Fibroblast of skin of left quadriceps (primary cell): ENCODE data around the gene EVX1.

Experiments used
- DNase-seq, 2 experiments: peaks; one replicate each; pipeline ENCODE4 v3.0.0-alpha.2; 2013; ENCODE audit warnings: low read depth in 2 of 2

EVX1 gene

DNA sequence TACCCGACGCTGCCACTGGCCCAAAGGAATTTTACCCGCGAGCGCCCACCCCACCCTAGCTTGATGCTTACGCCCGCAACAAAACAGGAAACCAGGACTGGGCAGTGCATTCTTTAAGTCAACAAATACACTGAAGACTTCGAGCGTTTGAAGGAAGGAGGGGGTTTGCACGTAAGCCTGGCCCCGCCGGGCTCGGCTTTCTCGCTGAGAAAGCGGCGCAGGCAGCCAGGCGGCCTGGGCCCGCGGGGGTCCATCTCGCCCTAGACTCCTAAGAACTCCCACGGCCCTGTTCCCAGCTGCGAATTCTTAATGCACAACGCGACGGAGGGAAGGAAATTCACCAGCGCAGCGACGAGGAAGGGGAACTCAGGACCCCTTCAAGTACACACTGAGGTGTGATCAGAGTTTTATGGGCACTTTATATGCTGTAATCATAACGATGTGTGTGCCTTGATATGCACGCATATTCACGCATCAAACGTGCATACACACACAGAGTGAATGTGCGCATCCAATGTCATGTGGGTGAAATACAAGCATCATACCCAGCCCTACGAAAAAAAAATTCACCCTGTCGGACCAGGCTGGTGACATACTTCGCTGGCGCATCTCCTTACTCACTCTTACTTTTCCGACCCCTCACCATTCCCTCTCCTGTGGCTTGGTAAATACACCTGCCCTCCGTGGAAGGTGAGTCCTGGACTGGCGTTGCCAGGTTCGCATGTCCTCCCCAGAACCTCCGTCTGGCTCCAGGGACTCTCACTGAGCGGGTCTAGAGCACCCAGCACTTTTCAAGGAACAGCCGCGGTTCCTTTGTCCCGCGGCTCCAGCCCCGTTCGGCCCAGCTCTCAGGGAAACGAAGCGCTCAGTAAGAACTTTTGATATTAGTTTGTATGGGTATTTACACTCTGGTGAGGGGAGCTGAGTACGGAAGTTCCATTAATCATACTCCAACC lies 37.0 kb upstream of the EVX1 start:
- no peak for DNase-seq

DNA sequence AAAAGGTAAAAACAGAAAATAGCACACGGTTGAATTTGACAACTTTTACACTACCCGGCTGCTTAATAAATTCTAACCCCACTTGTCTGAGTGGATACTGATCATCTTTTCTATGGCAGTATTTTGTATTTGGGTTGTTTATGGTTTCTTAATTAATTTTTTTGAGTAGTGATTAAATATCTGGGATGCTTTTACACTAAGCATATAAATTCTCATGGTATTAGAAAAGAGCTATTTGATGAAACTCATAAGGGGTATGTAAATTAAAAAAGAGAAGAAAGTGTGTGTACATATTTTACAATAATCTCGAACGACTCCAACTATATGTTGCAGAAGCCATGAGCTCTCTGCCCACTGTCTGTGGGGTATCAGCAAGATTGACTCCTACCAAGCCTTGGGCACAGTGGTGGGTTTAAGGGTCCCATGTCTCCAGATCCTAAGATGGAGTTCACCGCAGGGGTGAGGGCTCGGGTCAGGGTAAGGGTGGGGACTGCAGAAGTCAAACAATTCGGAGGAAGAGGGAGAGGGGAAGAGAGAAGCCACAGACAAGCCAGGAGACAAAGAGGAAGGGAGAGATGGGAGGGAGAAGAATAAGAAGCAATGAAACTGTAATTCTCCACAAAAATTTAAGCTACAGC lies 35.1 kb upstream of the EVX1 start:
- DNase-seq, result no peak

DNA sequence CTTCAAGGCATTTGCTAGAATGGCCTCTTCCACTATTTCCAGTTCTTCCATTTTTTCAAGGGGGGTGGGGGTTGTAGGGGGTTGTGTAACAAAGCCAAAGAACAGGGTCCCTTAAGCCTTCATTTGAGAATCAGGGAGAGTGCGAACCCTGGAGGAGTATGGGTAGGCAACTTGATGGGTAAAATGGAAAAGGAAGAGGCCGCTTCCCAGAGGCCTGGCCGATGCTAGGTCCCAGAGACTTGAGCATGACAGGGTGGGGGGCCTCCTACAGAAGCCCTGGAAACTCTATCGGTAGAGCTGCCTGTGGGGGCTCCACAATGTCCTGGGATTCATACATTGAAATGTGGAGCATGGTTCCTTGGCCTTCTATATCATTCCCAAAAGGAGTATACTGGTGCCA lies 33.6 kb upstream of the EVX1 start:
- no peak for DNase-seq

DNA sequence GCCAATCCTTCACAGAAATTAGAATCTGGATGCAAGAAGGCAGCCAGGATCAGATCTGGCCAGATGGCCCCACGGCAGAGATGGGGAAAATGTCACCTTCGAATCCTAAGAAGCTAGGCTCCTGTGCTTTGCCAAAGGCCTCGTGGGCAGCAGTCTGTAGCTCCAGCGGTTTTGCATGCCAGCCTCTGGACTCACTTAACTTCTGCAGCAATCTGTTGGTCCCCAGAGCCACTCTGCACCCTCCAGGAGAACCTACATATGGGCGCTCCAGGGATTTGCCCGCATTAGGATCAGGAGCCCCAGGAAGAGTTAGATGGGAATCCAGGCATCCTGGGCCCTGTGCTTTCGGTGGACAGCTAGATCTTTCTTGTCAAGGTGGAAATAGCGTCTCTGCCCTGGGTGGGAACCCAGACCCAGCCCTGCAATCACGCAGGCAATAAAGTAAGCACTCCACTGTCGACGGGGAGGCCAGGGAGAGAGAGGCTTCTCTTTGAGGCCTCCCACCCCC lies 32.6 kb upstream of the EVX1 start:
- DNase-seq, result no peak

DNA sequence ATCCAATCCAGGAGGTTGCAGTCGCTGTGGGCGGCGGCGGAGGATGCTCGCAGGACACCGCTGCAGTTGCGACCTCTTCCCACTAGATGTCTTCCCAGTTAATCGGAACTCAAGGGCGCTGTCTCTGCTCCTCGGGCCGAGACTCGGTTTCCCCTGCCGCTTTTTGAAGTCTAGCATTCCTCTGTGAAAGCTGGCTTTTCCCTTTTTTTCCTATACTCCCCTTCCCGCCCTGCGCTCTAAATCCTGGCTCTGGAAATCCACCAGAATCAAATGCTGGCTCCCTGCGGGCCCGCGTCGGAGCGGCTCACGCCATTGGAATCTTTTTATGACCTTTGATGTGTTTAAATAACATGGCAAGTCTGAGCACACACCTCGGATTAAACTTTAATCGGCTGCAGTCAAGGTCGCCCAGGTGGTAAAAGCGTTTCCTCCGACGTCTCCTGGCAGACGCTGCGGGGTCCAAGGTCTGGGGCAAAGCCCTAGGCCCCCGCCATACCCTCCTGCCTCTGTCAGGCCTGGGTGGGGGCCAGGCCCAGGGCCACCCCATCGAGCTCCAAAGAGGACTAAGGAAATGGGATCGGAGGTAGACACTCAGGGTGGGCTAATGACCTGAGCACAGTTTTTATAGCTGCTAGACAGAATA lies 32.0 kb upstream of the EVX1 start:
- no peak for DNase-seq

DNA sequence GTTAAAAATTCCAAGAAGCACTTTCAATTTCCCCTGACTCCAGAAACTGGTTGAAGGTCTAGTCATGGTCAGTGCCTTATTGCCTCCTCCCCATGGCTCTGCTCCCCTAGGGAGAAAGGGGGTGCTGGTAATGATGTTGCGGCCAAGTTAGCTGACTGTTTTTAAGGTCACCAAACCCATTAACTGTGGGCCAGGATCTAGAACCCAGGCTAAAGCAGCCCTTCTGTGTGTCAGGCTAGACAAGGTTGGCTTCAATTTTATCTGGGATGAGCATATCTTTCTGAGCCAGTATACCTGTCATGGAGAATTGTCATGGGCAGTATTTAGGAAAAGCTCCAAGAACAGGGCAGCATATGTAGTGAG lies 31.5 kb upstream of the EVX1 start:
- no peak for DNase-seq

DNA sequence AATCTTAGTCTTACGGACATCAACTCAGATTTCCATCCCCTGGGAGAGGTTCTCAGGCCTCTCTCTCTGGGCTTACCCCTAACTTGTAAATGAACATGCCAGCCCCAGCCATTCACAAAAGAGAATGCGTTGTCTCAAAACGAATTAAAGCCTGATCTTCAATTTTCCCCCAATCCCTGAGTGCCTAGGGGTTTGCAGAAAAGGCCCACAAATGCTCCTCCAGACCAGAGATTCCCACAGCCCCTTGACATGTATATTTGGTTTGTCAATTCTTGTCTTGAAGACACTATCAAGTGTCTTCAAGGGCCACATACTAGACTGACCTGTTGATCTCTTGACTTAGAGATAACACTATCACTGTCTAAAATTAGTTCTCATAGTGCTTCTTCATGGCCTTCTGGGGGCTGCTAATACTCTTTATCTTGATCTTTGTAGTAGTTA lies 30.8 kb upstream of the EVX1 start:
- no peak for DNase-seq

DNA sequence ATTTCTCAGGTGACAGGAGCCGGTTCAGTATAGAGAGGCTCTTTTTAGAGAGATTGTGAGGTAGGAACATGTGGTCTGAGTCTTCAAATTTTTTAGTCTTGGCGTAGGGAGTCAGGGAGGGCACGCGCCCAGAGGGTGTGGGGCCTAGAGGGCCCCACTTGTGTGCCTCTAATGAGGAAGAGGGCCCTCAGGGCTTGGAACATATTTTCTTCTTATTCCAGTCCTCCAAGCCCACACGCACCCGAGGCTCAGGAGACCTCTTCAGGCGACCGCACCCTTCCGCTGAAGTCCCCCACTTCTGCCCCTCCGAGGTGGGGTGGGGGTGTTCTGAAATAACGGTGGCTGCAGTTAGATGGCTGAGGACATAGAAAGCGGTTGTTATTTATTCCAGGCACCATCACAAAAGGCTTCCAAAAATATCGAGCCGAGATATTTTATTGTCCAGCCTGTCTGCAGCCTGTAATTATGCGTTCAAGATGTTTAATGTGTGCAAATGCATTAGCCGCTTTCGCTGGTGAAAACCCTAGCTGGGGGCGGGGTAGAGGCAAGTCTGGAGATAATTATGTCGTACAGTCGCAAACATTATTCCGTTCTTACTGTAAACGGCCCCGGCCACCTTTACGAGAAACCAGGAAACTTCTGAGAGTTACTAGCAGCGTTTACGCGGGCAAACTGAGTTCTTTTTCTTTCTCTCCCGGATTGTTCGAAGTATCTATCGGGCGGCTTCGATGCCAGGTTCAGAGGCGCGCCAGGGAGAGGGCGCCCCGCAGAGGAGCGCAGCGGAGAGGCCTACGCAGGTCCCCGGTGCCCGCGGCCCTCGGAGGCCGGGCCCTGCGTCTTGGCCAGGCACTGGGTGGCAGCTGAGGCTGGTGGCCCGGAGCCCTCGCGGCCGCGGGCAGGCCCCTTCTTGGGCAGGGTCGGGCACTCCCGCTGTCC lies 29.8 kb upstream of the EVX1 start:
- DNase-seq, result peak in 1 of 2 experiments; percentile 20

DNA sequence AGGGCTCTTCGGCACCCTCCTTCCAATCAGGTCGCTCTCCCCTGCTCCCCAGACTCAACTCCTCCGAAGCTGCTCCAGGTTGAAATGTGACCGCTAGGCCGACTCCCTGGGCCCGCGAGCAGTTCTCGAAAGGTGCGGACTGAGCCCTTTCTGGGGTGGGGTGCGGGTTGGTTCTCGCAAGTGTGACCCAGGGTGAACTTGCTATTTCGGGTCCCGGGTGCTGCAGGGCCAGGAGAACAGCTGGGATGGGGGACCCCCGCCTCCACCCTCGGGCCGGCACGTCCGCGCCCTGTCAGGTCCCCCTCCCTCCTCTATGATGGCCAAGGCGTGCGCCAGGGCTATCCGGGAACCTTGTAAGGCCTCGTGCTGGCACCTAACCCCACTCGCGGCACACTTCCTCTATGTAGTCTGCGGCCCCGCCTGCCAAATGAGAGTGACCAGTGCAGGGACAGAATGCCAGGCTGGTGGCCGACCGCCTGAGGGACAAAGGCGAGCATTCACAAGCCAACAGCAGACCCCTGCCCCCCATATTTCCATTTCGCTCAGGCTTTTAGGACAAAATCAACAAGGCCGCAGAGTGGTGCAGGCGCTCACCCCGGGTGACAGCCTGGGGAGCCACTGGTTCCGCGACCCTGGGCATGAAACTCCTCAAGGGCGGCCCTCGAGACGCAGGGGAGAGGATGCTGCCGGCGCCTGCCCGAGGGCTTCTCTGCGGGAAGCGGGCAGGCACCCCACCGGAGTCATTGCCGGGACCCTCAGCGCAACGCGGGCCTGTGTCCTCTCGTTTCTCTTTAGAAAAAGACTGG lies 29.0 kb upstream of the EVX1 start:
- DNase-seq, result no peak

DNA sequence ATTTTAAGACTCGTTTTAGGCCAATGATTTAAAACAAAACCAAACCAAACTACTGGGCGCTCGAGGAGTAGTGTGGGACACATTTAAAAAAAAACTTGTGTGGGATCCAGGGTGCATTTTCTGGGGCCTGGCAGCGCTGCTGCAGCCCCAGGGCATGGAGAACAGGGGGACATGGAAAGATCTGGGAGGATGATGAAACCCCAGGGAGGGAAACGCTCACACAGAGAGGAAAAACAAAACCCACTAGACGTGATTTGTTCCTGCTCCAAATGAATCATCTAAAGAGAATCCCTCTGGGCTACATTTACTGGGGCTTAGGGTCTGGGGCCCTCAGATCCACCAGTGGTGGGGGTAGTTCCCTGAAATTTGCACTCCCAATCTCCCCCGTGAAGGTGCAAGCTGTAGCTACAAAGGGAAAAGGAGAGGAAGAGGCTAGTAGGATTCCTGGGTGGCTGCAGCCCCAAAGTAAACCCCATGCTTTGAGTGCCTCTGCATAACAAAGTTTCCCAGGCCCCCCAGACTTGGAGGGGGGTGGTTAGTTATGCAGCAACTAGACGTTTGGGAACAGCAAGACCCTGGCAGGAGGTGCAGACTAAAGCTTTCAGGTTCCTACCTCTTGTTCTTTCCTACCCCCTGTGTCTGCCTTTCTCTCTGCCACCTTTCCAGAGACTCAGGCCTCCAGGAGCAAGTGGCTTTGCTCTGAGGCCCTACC lies 28.2 kb upstream of the EVX1 start:
- DNase-seq, result no peak

DNA sequence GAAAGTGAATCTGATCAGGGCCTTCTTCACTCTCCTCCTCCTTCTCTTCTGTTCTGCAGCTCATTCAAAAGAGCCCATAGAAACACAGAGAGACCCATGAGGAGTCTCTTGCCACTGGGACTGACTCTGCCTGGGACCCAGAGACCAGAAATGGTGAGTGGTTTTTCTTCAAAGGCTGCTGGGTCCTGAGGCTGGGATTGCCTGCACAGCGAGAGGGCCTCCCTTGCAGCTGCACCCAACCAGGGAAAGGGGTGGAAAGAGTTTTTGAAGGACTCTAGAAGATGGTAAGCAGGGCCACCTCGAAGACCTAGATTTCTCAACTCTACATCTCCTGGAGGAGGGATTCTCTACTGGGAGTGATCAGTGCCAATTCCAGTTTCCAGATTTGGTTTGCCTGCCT lies 27.2 kb upstream of the EVX1 start:
- no peak for DNase-seq

DNA sequence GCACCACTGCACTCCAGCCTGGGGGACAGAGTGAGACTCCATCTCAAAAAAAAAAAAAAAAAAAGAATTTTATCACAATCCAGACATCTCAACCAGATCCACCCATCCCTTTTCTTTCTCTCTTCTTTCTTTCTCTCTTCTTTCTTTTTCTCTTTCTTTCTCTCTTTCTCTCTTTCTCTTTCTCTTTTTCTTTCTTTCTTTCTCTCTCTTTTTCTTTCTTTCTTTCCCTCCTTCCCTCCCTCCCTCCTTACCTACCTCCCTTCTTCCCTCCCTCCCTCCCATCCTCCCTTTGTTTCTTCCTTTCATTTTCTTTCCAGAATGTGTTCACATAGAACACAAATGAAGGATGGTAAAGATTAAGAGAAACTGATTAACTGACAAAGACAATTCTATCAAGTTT lies 24.7 kb upstream of the EVX1 start:
- no peak for DNase-seq

DNA sequence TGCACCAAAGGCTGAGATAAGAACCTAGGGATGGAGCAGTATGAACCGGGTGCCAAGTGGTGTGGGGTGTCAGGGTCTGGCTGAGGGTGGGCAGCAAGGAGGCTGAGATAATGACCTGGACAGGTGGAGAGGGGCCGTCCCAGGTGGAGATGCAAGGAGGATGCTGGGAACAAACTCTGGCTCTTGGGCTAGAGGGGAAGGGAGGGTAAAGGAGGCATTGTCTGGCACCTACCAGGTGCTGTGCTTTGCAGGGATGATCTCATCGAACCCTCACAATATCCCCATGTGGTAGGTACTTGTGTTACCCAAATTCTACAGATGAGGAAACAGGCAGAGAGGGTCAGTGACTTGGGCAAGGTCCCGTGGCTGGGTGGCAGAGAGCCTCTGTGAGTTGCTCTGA lies 22.8 kb upstream of the EVX1 start:
- DNase-seq, result no peak

DNA sequence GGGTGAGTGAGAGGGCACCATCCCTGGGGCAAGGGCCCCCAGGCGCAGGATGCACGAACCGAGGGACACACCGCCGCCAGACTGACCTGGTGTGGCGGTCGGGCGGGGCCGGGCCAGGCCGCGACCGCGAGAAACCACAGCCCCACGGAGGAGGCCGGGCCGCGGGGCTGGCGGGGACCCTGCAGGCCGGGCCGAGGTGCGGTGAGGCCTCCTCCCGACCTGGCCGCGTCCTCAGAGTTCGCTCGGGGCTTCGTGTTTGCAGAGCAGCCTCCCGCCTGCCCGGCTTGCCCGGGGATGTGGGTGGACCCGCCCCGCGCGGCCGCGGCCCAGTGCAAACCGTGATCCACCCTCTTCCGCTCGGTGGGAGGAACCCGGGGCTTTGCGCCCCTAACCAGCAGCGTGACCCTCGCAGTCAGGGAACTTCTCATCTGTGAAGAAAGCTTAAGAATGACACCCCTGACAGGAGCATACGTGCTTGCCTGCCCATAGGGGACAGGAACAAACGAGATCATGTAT lies 22.1 kb upstream of the EVX1 start:
- DNase-seq, result no peak

DNA sequence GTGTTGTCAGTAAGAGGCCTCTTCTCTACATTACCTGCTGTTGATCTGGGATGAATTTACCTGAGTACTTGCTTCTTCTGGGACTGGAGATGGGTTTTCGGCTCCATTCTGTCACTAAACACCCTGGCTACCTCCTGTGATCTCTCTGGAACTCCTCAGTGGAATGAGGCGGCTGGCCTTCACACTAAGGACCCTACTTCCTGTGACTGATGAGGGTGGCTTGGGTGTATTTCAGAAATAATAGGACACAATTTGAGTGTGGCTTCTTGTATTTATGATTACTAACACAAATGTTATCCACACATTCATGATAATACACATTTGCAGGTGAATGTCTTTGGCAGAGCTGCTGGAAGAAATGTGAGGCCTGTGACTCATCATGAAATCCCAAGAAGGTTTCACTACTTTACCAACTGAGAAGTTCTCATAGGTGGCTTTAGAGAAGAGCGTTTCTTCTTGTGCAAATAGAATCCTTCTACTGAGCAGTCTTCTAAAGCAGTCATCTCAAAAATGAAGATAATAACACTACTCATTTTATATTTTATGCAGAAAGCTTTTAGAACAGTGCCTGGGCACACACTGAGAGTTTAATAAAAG lies 21.3 kb upstream of the EVX1 start:
- DNase-seq, result no peak

DNA sequence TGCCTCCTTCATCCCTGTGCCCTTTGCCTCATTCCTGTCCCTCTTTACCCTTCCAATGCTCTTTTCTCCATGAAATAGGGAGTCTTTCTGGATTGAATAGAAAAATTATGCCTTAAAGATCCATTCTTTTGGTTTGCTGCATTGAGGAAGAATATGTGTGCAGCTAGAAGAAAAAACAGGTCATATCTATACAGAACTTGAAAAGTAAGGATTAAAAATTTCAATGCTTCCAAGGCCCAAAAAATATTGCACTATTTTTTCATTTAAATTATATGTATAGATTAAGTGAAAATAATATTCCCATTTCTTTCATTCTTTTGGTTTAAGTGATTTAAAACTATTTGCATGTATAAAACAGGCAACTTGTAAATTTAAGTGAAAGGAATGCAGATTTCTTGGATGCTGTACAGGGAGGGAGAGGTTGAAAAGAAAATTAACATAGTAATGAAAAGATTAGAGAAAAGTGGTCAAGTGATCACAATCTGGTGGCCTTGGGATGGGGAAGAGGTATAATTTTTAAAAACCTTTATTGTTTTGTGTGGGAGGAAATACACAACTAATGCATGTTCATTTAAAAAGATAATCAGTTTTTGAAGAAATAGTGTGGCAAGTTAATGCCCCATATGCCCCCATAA lies 18.5 kb upstream of the EVX1 start:
- no peak for DNase-seq

DNA sequence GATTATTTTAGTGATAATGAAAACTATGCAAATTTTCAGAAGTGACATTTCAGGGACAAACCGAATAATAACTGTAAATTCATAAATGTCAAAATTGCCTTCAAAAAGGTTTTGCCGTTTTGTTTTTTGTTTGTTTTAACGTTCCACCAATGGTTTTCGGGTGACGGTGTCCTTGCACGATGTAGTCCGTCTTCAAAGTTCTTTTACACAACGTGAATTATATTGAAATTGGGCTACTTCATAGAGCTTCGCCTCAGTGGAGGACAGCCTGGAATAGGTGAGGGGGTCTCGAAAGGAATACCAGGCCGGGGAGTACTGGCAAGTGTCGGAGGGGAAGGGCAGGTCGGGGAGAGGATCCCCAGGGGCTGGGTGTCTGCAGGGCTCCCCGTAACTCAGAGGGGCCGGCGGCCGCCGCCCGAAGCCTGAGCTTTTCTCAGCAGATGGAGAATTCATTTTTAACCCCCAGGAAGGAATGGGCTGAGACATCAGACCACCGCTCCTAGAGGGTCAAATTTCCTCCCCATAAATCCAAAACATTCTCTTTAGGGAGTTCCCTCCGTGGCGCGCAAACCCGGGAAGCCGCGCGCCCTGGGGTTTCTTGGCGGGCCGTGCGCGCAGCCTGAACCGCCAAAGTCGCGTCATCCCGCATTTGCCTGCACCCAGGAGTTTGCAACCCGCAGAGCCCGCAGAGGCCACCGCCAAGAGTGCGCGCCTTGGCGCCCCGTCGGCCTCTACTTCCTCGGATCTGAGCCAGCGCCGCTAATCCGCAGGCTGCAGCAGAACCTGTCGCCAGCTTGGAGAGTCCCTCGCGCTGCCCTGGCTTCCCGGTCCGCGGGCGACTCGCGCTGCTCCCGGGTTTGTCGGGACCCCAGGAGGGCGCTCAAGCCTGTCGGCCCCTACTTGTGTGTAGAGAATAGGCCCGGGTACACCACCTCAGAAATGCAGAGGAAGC lies 17.3 kb upstream of the EVX1 start:
- no peak for DNase-seq

DNA sequence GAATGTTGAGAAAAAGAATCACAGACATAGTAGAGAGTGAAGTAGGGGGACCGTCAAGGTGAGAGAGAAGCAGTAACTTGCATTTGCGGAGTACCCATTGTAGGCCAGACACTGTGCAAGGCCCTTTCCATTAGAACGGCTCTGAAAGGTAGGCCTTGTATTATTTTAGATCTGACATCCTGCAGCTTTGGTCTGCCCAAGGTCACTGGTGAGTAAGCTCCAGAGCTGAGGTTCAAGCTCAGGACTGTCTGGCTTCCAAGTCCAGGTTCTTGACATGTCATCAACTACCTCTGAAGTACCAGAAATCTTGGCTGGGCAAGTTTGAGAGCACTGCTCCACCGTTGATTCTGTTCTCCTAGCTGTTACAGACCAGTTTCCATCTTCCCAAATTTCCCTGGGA lies 13.2 kb upstream of the EVX1 start:
- no peak for DNase-seq
